LoVo (cell line): ENCODE results near the gene HCLS1.
"Not testable (repeated sequence)": the region's sequence is repeated elsewhere in the genome, so short reads cannot be mapped to it uniquely, and the experiment has no call there.

Experiments used
- DNase-seq: peaks from one replicate; pipeline ENCODE4 v3.0.0-alpha.2; 2016; ENCODE audit warnings: low spot score

The HCLS1 gene

GRCh38 chr3:121654493-121655385 lies 6.0 kb downstream of the HCLS1 start:
- no peak for DNase-seq

- peak; percentile 21 for DNase-seq
These were observed 9.0 kb downstream of the HCLS1 start for GRCh38 chr3:121651684-121652083.

GRCh38 chr3:121649645-121650044 lies 11.1 kb downstream of the HCLS1 start:
- no peak for DNase-seq

GRCh38 chr3:121648219-121648958 lies 12.3 kb downstream of the HCLS1 start:
- no peak for DNase-seq

- no peak for DNase-seq
These were observed 15.6 kb downstream of the HCLS1 start for GRCh38 chr3:121645054-121645453.

- DNase-seq: no peak
These were observed 17.9 kb downstream of the HCLS1 start for GRCh38 chr3:121642601-121643314.

GRCh38 chr3:121641127-121641526 lies 19.6 kb downstream of the HCLS1 start:
- DNase-seq: no peak

GRCh38 chr3:121637922-121638321 lies 22.8 kb downstream of the HCLS1 start:
- no peak for DNase-seq

- no peak for DNase-seq
These were observed 30.3 kb downstream of the HCLS1 start for GRCh38 chr3:121630355-121630754.

GRCh38 chr3:121629601-121630000 lies 31.1 kb downstream of the HCLS1 start:
- DNase-seq: no peak

GRCh38 chr3:121627622-121628021 lies 33.1 kb downstream of the HCLS1 start:
- no peak for DNase-seq

- DNase-seq: no peak
These were observed 33.5 kb downstream of the HCLS1 start for GRCh38 chr3:121627211-121627610.

GRCh38 chr3:121626495-121626894 lies 34.2 kb downstream of the HCLS1 start:
- no peak for DNase-seq

- DNase-seq: no peak
These were observed 36.4 kb downstream of the HCLS1 start for GRCh38 chr3:121624147-121624899.

GRCh38 chr3:121621491-121621890 lies 39.2 kb downstream of the HCLS1 start:
- DNase-seq: no peak

- DNase-seq: no peak
These were observed 41.0 kb downstream of the HCLS1 start for GRCh38 chr3:121619691-121620090.

GRCh38 chr3:121606106-121606505 lies 54.6 kb downstream of the HCLS1 start:
- no peak for DNase-seq

GRCh38 chr3:121604759-121605158 lies 55.9 kb downstream of the HCLS1 start:
- DNase-seq: no peak

- DNase-seq: no peak
These were observed 59.4 kb downstream of the HCLS1 start for GRCh38 chr3:121601212-121601812.

- not testable (repeated sequence) for DNase-seq
These were observed 60.8 kb downstream of the HCLS1 start for GRCh38 chr3:121599900-121600299.

- DNase-seq: no peak
These were observed 62.1 kb downstream of the HCLS1 start for GRCh38 chr3:121598564-121598963.
